SK-N-SH (cell line): ENCODE results near the gene OR12D1. TPM values are rescaled to one million over a fixed set of nuclear protein-coding genes. Genes with fewer than 3 reads are reported as not detected.

Source experiments
- polyA plus RNA-seq, 3 experiments: library from polyadenylated mRNA; depleted of rRNA; stranded (reverse); fragments of >200 nt; gene quantifications; 2 replicates each; pipeline ENCODE4 v1.2.3, GENCODE V29; 2012

Gene OR12D1
- polyA plus RNA-seq, 1 of the 3 experiments (the other 2 are of a cell fraction), result not detected

Other genes starting within 250 kb of the OR12D1 start
- not detected in 2 replicates for gene OR2J2, start 244.0 kb upstream of the OR12D1 start, polyA plus RNA-seq (2012; rRNA removed)
- not detected in 2 replicates for gene OR14J1, start 113.2 kb upstream of the OR12D1 start, polyA plus RNA-seq (2012; rRNA removed)
- gene OR5V1, start 46.1 kb upstream of the OR12D1 start, polyA plus RNA-seq (2012; rRNA removed), result not detected in 2 replicates
- not detected in 2 replicates for gene OR12D3, start 39.6 kb upstream of the OR12D1 start, polyA plus RNA-seq (2012; rRNA removed)
- not detected in 2 replicates for gene OR12D2, start 19.3 kb upstream of the OR12D1 start, polyA plus RNA-seq (2012; rRNA removed)
- not detected in 2 replicates for gene OR10C1, start 24.4 kb downstream of the OR12D1 start, polyA plus RNA-seq (2012; rRNA removed)
- gene OR11A1, start 42.1 kb downstream of the OR12D1 start, polyA plus RNA-seq (2012; rRNA removed), result not detected in 2 replicates
- not detected in 2 replicates for gene OR2H1, start 42.2 kb downstream of the OR12D1 start, polyA plus RNA-seq (2012; rRNA removed)
- not detected in 2 replicates for gene MAS1L, start 73.0 kb downstream of the OR12D1 start, polyA plus RNA-seq (2012; rRNA removed)
- gene UBD, start 144.8 kb downstream of the OR12D1 start, polyA plus RNA-seq (2012; rRNA removed), result not detected in 2 replicates
- gene OR2H2, start 170.2 kb downstream of the OR12D1 start, polyA plus RNA-seq (2012; rRNA removed), result not detected in 2 replicates
- 26.8 and 33.8 TPM in 2 replicates for gene GABBR1, start 218.3 kb downstream of the OR12D1 start, polyA plus RNA-seq (2012; rRNA removed)
- not detected in 2 replicates for gene MOG, start 242.2 kb downstream of the OR12D1 start, polyA plus RNA-seq (2012; rRNA removed)